ENCODE measurements around the gene C6. TPM values are rescaled to one million over a fixed set of nuclear protein-coding genes. Genes with fewer than 3 reads are reported as not detected.

The C6 gene
- polyA plus RNA-seq, 1 donor from 2014 or later = 2.6 TPM

- H3K9me3 ChIP-seq (ENCODE audit: low read length) = no peaks in the 10 kb centered on the region
- no peak overlapping the region for H3K4me3 ChIP-seq (ENCODE audit: low read length)
- no peaks in the 10 kb centered on the region for H3K79me2 ChIP-seq (replicated peaks; ENCODE audit: insufficient read depth, low read length)
- H3K27ac ChIP-seq (ENCODE audit: low read length) = no peak overlapping the region
- H4K20me1 ChIP-seq (ENCODE audit: insufficient read depth) = no peaks in the 10 kb centered on the region
- H2AFZ ChIP-seq (ENCODE audit: low read depth, low read length) = no peak overlapping the region
- H3K36me3 ChIP-seq (ENCODE audit: insufficient read depth, low read length) = no peaks in the 10 kb centered on the region
- no peaks in the 10 kb centered on the region for H3K9me2 ChIP-seq (ENCODE audit: insufficient read depth, low read length)
- H3K9ac ChIP-seq (ENCODE audit: low read length) = no peak overlapping the region
- no peaks in the 10 kb centered on the region for H3F3A ChIP-seq (ENCODE audit: insufficient read depth, low read length, poor library complexity, severe bottlenecking)
- H3K4me2 ChIP-seq (ENCODE audit: low read length) = no peak overlapping the region
- H3K27me3 ChIP-seq (ENCODE audit: insufficient read depth, low read depth, low read length) = no peaks in the 10 kb centered on the region
- TF ChIP-seq MXI1 (conservative IDR thresholded peaks at IDR 0.05; ENCODE audit: poor library complexity, severe bottlenecking) = no peak
- no peak for TF ChIP-seq POLR2AphosphoS5 (IDR thresholded peaks at IDR 0.05)
- TF ChIP-seq SMC3 (conservative IDR thresholded peaks at IDR 0.05; ENCODE audit: poor library complexity) = no peak
- TF ChIP-seq TAF1 (IDR thresholded peaks at IDR 0.05; ENCODE audit: low read depth) = no peak
- TF ChIP-seq CTCF (IDR thresholded peaks at IDR 0.05; ENCODE audit: poor library complexity, severe bottlenecking) = no peak
- no peak for TF ChIP-seq EZH2 (IDR thresholded peaks at IDR 0.05; ENCODE audit: borderline replicate concordance, insufficient read depth, low read length, poor library complexity, severe bottlenecking)
- no peak for TF ChIP-seq RAD21 (conservative IDR thresholded peaks at IDR 0.05)
- TF ChIP-seq REST (IDR thresholded peaks at IDR 0.05; ENCODE audit: borderline replicate concordance) = no peak
- TF ChIP-seq EP300 (conservative IDR thresholded peaks at IDR 0.05; ENCODE audit: poor library complexity, severe bottlenecking) = no peak
Measured at GRCh38 chr5:41200506-41200905, 12.8 kb downstream of the C6 start.

- H3K36me3 ChIP-seq (ENCODE audit: insufficient read depth, low read length) = no peaks in the 10 kb centered on the region
- H3K9me2 ChIP-seq (ENCODE audit: insufficient read depth, low read length) = no peaks in the 10 kb centered on the region
- H3K27ac ChIP-seq (ENCODE audit: low read length) = no peak overlapping the region
- H3K4me2 ChIP-seq (ENCODE audit: low read length) = no peak overlapping the region
- no peak overlapping the region for H3K9ac ChIP-seq (ENCODE audit: low read length)
- H3K9me3 ChIP-seq (ENCODE audit: low read length) = no peaks in the 10 kb centered on the region
- no peaks in the 10 kb centered on the region for H3F3A ChIP-seq (ENCODE audit: insufficient read depth, low read length, poor library complexity, severe bottlenecking)
- no peak overlapping the region for H3K4me3 ChIP-seq (ENCODE audit: low read length)
- no peaks in the 10 kb centered on the region for H3K79me2 ChIP-seq (replicated peaks; ENCODE audit: insufficient read depth, low read length)
- H3K27me3 ChIP-seq (ENCODE audit: insufficient read depth, low read depth, low read length) = no peaks in the 10 kb centered on the region
- no peaks in the 10 kb centered on the region for H4K20me1 ChIP-seq (ENCODE audit: insufficient read depth)
- H2AFZ ChIP-seq (ENCODE audit: low read depth, low read length) = no peak overlapping the region
- TF ChIP-seq EZH2 (IDR thresholded peaks at IDR 0.05; ENCODE audit: borderline replicate concordance, insufficient read depth, low read length, poor library complexity, severe bottlenecking) (no peak), CTCF (IDR thresholded peaks at IDR 0.05; ENCODE audit: poor library complexity, severe bottlenecking) (no peak), MXI1 (conservative IDR thresholded peaks at IDR 0.05; ENCODE audit: poor library complexity, severe bottlenecking) (no peak), TAF1 (IDR thresholded peaks at IDR 0.05; ENCODE audit: low read depth) (no peak), SMC3 (conservative IDR thresholded peaks at IDR 0.05; ENCODE audit: poor library complexity) (no peak), REST (IDR thresholded peaks at IDR 0.05; ENCODE audit: borderline replicate concordance) (no peak), RAD21 (conservative IDR thresholded peaks at IDR 0.05) (no peak), POLR2AphosphoS5 (IDR thresholded peaks at IDR 0.05) (no peak), EP300 (conservative IDR thresholded peaks at IDR 0.05; ENCODE audit: poor library complexity, severe bottlenecking) (no peak)
Measured at GRCh38 chr5:41199660-41200059, 13.7 kb downstream of the C6 start.

Measured in neural cell (in vitro differentiated cells).